Measurements from ENCODE around the gene DGCR6. TPM values are rescaled to one million over a fixed set of nuclear protein-coding genes. Genes with fewer than 3 reads are reported as not detected.
"Not testable (repeated sequence)": the region's sequence is repeated elsewhere in the genome, so short reads cannot be mapped to it uniquely, and the experiment has no call there.

Gene DGCR6
- total RNA-seq = 26.1 TPM

GRCh38 chr22:18905540-18906409 is at the start of gene DGCR6:
DGCR6 (plus strand) TSS chr22:18906320; CDS start chr22:18906375, 55 bp downstream.
- H3K4me3 ChIP-seq (ENCODE audit: low read length in 3 of 3) = no peak within 1 kb of the TSS
- no peaks in the 10 kb centered on the region for H3K9me3 ChIP-seq (ENCODE audit: control insufficient read depth in 3 of 3, low read length in 3 of 3)
- H3K36me3 ChIP-seq (ENCODE audit: control insufficient read depth in 3 of 3, insufficient read depth in 3 of 3, low read length in 3 of 3) = no peaks in the 10 kb centered on the region
- no peaks in the 10 kb centered on the region for H3K4me1 ChIP-seq (ENCODE audit: control insufficient read depth in 3 of 3, insufficient read depth in 3 of 3, low read length in 3 of 3)
- no peaks in the 10 kb centered on the region for H3K27me3 ChIP-seq (ENCODE audit: control insufficient read depth in 3 of 3, insufficient read depth in 3 of 3, low read length in 3 of 3)
- H3K9ac ChIP-seq (ENCODE audit: low read depth in 1 of 3, low read length in 3 of 3) = no peak within 1 kb of the TSS
- H3K27ac ChIP-seq (ENCODE audit: low read depth, low read length) = no peak within 1 kb of the TSS

- H3K9ac ChIP-seq (ENCODE audit: low read depth in 1 of 3, low read length in 3 of 3); H3K4me1 ChIP-seq (ENCODE audit: control insufficient read depth in 3 of 3, insufficient read depth in 3 of 3, low read length in 3 of 3); H3K36me3 ChIP-seq (ENCODE audit: control insufficient read depth in 3 of 3, insufficient read depth in 3 of 3, low read length in 3 of 3); H3K27me3 ChIP-seq (ENCODE audit: control insufficient read depth in 3 of 3, insufficient read depth in 3 of 3, low read length in 3 of 3); H3K27ac ChIP-seq (ENCODE audit: low read depth, low read length); H3K9me3 ChIP-seq (ENCODE audit: control insufficient read depth in 3 of 3, low read length in 3 of 3); H3K4me3 ChIP-seq (ENCODE audit: low read length in 3 of 3): not testable (repeated sequence)
Observed at GRCh38 chr22:18859314-18859713, 46.8 kb upstream of the DGCR6 start.

GRCh38 chr22:18881260-18881659 is 24.9 kb upstream of the DGCR6 start:
- not testable (repeated sequence) for H3K27ac ChIP-seq (ENCODE audit: low read depth, low read length); H3K9ac ChIP-seq (ENCODE audit: low read depth in 1 of 3, low read length in 3 of 3); H3K9me3 ChIP-seq (ENCODE audit: control insufficient read depth in 3 of 3, low read length in 3 of 3); H3K36me3 ChIP-seq (ENCODE audit: control insufficient read depth in 3 of 3, insufficient read depth in 3 of 3, low read length in 3 of 3); H3K4me3 ChIP-seq (ENCODE audit: low read length in 3 of 3); H3K4me1 ChIP-seq (ENCODE audit: control insufficient read depth in 3 of 3, insufficient read depth in 3 of 3, low read length in 3 of 3); H3K27me3 ChIP-seq (ENCODE audit: control insufficient read depth in 3 of 3, insufficient read depth in 3 of 3, low read length in 3 of 3)

GRCh38 chr22:18884465-18884864 is 21.7 kb upstream of the DGCR6 start:
- H3K4me1 ChIP-seq (ENCODE audit: control insufficient read depth in 3 of 3, insufficient read depth in 3 of 3, low read length in 3 of 3); H3K36me3 ChIP-seq (ENCODE audit: control insufficient read depth in 3 of 3, insufficient read depth in 3 of 3, low read length in 3 of 3); H3K4me3 ChIP-seq (ENCODE audit: low read length in 3 of 3); H3K27me3 ChIP-seq (ENCODE audit: control insufficient read depth in 3 of 3, insufficient read depth in 3 of 3, low read length in 3 of 3); H3K9me3 ChIP-seq (ENCODE audit: control insufficient read depth in 3 of 3, low read length in 3 of 3); H3K9ac ChIP-seq (ENCODE audit: low read depth in 1 of 3, low read length in 3 of 3); H3K27ac ChIP-seq (ENCODE audit: low read depth, low read length): not testable (repeated sequence)

GRCh38 chr22:18888115-18888514 is 18.0 kb upstream of the DGCR6 start:
- Histone ChIP-seq H3K27ac (ENCODE audit: low read depth, low read length) (no peak overlapping the region), H3K9me3 (ENCODE audit: control insufficient read depth in 3 of 3, low read length in 3 of 3) (no peaks in the 10 kb centered on the region), H3K36me3 (ENCODE audit: control insufficient read depth in 3 of 3, insufficient read depth in 3 of 3, low read length in 3 of 3) (no peaks in the 10 kb centered on the region), H3K9ac (ENCODE audit: low read depth in 1 of 3, low read length in 3 of 3) (no peak overlapping the region), H3K4me3 (ENCODE audit: low read length in 3 of 3) (no peak overlapping the region), H3K4me1 (ENCODE audit: control insufficient read depth in 3 of 3, insufficient read depth in 3 of 3, low read length in 3 of 3) (no peaks in the 10 kb centered on the region), H3K27me3 (ENCODE audit: control insufficient read depth in 3 of 3, insufficient read depth in 3 of 3, low read length in 3 of 3) (no peaks in the 10 kb centered on the region)

- not testable (repeated sequence) for H3K4me1 ChIP-seq (ENCODE audit: control insufficient read depth in 3 of 3, insufficient read depth in 3 of 3, low read length in 3 of 3); H3K27ac ChIP-seq (ENCODE audit: low read depth, low read length); H3K27me3 ChIP-seq (ENCODE audit: control insufficient read depth in 3 of 3, insufficient read depth in 3 of 3, low read length in 3 of 3); H3K36me3 ChIP-seq (ENCODE audit: control insufficient read depth in 3 of 3, insufficient read depth in 3 of 3, low read length in 3 of 3); H3K4me3 ChIP-seq (ENCODE audit: low read length in 3 of 3); H3K9me3 ChIP-seq (ENCODE audit: control insufficient read depth in 3 of 3, low read length in 3 of 3); H3K9ac ChIP-seq (ENCODE audit: low read depth in 1 of 3, low read length in 3 of 3)
Observed at GRCh38 chr22:18890510-18891192, 15.5 kb upstream of the DGCR6 start.

- H3K27me3 ChIP-seq (ENCODE audit: control insufficient read depth in 3 of 3, insufficient read depth in 3 of 3, low read length in 3 of 3); H3K4me1 ChIP-seq (ENCODE audit: control insufficient read depth in 3 of 3, insufficient read depth in 3 of 3, low read length in 3 of 3); H3K9me3 ChIP-seq (ENCODE audit: control insufficient read depth in 3 of 3, low read length in 3 of 3); H3K9ac ChIP-seq (ENCODE audit: low read depth in 1 of 3, low read length in 3 of 3); H3K27ac ChIP-seq (ENCODE audit: low read depth, low read length); H3K4me3 ChIP-seq (ENCODE audit: low read length in 3 of 3); H3K36me3 ChIP-seq (ENCODE audit: control insufficient read depth in 3 of 3, insufficient read depth in 3 of 3, low read length in 3 of 3): not testable (repeated sequence)
Observed at GRCh38 chr22:18893775-18894174, 12.3 kb upstream of the DGCR6 start.

- H3K4me1 ChIP-seq (ENCODE audit: control insufficient read depth in 3 of 3, insufficient read depth in 3 of 3, low read length in 3 of 3); H3K9me3 ChIP-seq (ENCODE audit: control insufficient read depth in 3 of 3, low read length in 3 of 3); H3K27ac ChIP-seq (ENCODE audit: low read depth, low read length); H3K36me3 ChIP-seq (ENCODE audit: control insufficient read depth in 3 of 3, insufficient read depth in 3 of 3, low read length in 3 of 3); H3K27me3 ChIP-seq (ENCODE audit: control insufficient read depth in 3 of 3, insufficient read depth in 3 of 3, low read length in 3 of 3); H3K9ac ChIP-seq (ENCODE audit: low read depth in 1 of 3, low read length in 3 of 3); H3K4me3 ChIP-seq (ENCODE audit: low read length in 3 of 3): not testable (repeated sequence)
Observed at GRCh38 chr22:18896037-18896657, 10.0 kb upstream of the DGCR6 start.

- H3K9me3 ChIP-seq (ENCODE audit: control insufficient read depth in 3 of 3, low read length in 3 of 3); H3K27ac ChIP-seq (ENCODE audit: low read depth, low read length); H3K4me3 ChIP-seq (ENCODE audit: low read length in 3 of 3); H3K36me3 ChIP-seq (ENCODE audit: control insufficient read depth in 3 of 3, insufficient read depth in 3 of 3, low read length in 3 of 3); H3K4me1 ChIP-seq (ENCODE audit: control insufficient read depth in 3 of 3, insufficient read depth in 3 of 3, low read length in 3 of 3); H3K9ac ChIP-seq (ENCODE audit: low read depth in 1 of 3, low read length in 3 of 3); H3K27me3 ChIP-seq (ENCODE audit: control insufficient read depth in 3 of 3, insufficient read depth in 3 of 3, low read length in 3 of 3): not testable (repeated sequence)
Observed at GRCh38 chr22:18906410-18906745, 258 bp downstream of the DGCR6 start.

- no peaks in the 10 kb centered on the region for H3K9me3 ChIP-seq (ENCODE audit: control insufficient read depth in 3 of 3, low read length in 3 of 3)
- H3K27me3 ChIP-seq (ENCODE audit: control insufficient read depth in 3 of 3, insufficient read depth in 3 of 3, low read length in 3 of 3) = no peaks in the 10 kb centered on the region
- H3K9ac ChIP-seq (ENCODE audit: low read depth in 1 of 3, low read length in 3 of 3) = no peak overlapping the region
- H3K4me3 ChIP-seq (ENCODE audit: low read length in 3 of 3) = no peak overlapping the region
- no peaks in the 10 kb centered on the region for H3K36me3 ChIP-seq (ENCODE audit: control insufficient read depth in 3 of 3, insufficient read depth in 3 of 3, low read length in 3 of 3)
- no peaks in the 10 kb centered on the region for H3K4me1 ChIP-seq (ENCODE audit: control insufficient read depth in 3 of 3, insufficient read depth in 3 of 3, low read length in 3 of 3)
- no peak overlapping the region for H3K27ac ChIP-seq (ENCODE audit: low read depth, low read length)
Observed at GRCh38 chr22:18906896-18907295, 776 bp downstream of the DGCR6 start.
